MM.1S (cell line): ENCODE measurements around the gene MINDY4.

Experiments
- DNase-seq: peaks from one replicate; pipeline ENCODE4 v3.0.0-alpha.2; 2015
- H2AFZ ChIP-seq: fragments of 300-600 bp; sonication (generic); 2 replicates; pipeline ENCODE4 v1.6.0; 2016; ENCODE audit warnings: antibody characterized with exemption, low read length
- H3F3A ChIP-seq: fragments of 300-600 bp; sonication (generic); 2 replicates; pipeline ENCODE4 v1.6.1; 2016; ENCODE audit warnings: mild to moderate bottlenecking, antibody characterized with exemption, low read length, moderate library complexity, mixed read lengths; ENCODE audit not compliant: insufficient read depth
- H3K27ac ChIP-seq: fragments of 300-600 bp; sonication (generic); 2 replicates; pipeline ENCODE4 v1.5.1; 2016; ENCODE audit warnings: mild to moderate bottlenecking, low read length
- H3K27me3 ChIP-seq: fragments of 300-600 bp; sonication (generic); replicated peaks from 2 replicates; pipeline ENCODE4 v1.6.0; 2016; ENCODE audit warnings: low read length; ENCODE audit not compliant: insufficient read depth
- H3K36me3 ChIP-seq: fragments of 300-600 bp; sonication (generic); replicated peaks from 2 replicates; pipeline ENCODE4 v1.6.1; 2016; ENCODE audit warnings: mild to moderate bottlenecking, low read length, mixed read lengths; ENCODE audit not compliant: insufficient read depth
- H3K4me1 ChIP-seq: fragments of 300-600 bp; sonication (generic); 2 replicates; pipeline ENCODE4 v1.6.1; 2016; ENCODE audit warnings: low read length, mixed read lengths
- H3K4me2 ChIP-seq: fragments of 300-600 bp; sonication (generic); 2 replicates; pipeline ENCODE4 v1.6.0; 2016; ENCODE audit warnings: low read depth, low read length
- H3K4me3 ChIP-seq: fragments of 300-600 bp; sonication (generic); 2 replicates; pipeline ENCODE4 v1.5.1; 2016; ENCODE audit warnings: low read length, mixed read lengths
- H3K79me2 ChIP-seq: fragments of 300-600 bp; sonication (generic); 2 replicates; pipeline ENCODE4 v1.6.1; 2016; ENCODE audit warnings: mixed run types, low read length, mixed read lengths
- H3K9ac ChIP-seq: fragments of 300-600 bp; sonication (generic); 2 replicates; pipeline ENCODE4 v1.6.1; 2016; ENCODE audit warnings: low read length, mixed read lengths
- H3K9me2 ChIP-seq: fragments of 300-600 bp; sonication (generic); replicated peaks from 2 replicates; pipeline ENCODE4 v1.6.1; 2016; ENCODE audit warnings: mild to moderate bottlenecking, low read length, mixed read lengths; ENCODE audit not compliant: insufficient read depth
- H3K9me3 ChIP-seq: fragments of 300-600 bp; sonication (generic); replicated peaks from 2 replicates; pipeline ENCODE4 v1.6.1; 2016; ENCODE audit warnings: mild to moderate bottlenecking, low read length, mixed read lengths; ENCODE audit not compliant: insufficient read depth
- H4K20me1 ChIP-seq: fragments of 300-600 bp; sonication (generic); 2 replicates; pipeline ENCODE4 v1.6.1; 2016; ENCODE audit warnings: mild to moderate bottlenecking, low read length, moderate library complexity, mixed read lengths; ENCODE audit not compliant: insufficient read depth
- EZH2 ChIP-seq: fragments of 300-600 bp; sonication (generic); optimal IDR thresholded peaks from 2 replicates; pipeline ENCODE3; 2017; ENCODE audit warnings: low read depth, mild to moderate bottlenecking, antibody characterized with exemption, low read length, mixed read lengths
- EZH2phosphoT487 ChIP-seq: fragments of 300-600 bp; sonication (generic); IDR thresholded peaks from 2 replicates; pipeline ENCODE4 v1.6.1; 2018; ENCODE audit warnings: antibody characterized with exemption, low read length
- TF ChIP-seq, protein P1 (sequence below): fragments of 300-600 bp; sonication (generic); IDR thresholded peaks from 2 replicates; pipeline ENCODE4 v1.5.1; 2016; ENCODE audit warnings: antibody characterized with exemption, low read length, mixed read lengths

The MINDY4 gene

GRCh38 chr7:30929686-30930085 lies 158.5 kb downstream of the MINDY4 start:
- no peak for DNase-seq
- Histone ChIP-seq H3K27ac (no peak overlapping the region), H3K9me2 (no peaks in the 10 kb centered on the region), H3K4me3 (no peak overlapping the region), H3K79me2 (no peaks in the 10 kb centered on the region), H3K27me3 (no peaks in the 10 kb centered on the region), H3K9me3 (no peaks in the 10 kb centered on the region), H3K36me3 (no peaks in the 10 kb centered on the region), H2AFZ (no peak overlapping the region), H3K4me1 (no peaks in the 10 kb centered on the region), H4K20me1 (no peaks in the 10 kb centered on the region), H3K4me2 (no peak overlapping the region), H3K9ac (no peak overlapping the region), H3F3A (no peaks in the 10 kb centered on the region)
- TF ChIP-seq, protein P1, sequence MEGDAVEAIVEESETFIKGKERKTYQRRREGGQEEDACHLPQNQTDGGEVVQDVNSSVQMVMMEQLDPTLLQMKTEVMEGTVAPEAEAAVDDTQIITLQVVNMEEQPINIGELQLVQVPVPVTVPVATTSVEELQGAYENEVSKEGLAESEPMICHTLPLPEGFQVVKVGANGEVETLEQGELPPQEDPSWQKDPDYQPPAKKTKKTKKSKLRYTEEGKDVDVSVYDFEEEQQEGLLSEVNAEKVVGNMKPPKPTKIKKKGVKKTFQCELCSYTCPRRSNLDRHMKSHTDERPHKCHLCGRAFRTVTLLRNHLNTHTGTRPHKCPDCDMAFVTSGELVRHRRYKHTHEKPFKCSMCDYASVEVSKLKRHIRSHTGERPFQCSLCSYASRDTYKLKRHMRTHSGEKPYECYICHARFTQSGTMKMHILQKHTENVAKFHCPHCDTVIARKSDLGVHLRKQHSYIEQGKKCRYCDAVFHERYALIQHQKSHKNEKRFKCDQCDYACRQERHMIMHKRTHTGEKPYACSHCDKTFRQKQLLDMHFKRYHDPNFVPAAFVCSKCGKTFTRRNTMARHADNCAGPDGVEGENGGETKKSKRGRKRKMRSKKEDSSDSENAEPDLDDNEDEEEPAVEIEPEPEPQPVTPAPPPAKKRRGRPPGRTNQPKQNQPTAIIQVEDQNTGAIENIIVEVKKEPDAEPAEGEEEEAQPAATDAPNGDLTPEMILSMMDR = no peak
- no peak for TF ChIP-seq EZH2phosphoT487
- no peak for TF ChIP-seq EZH2

DNA sequence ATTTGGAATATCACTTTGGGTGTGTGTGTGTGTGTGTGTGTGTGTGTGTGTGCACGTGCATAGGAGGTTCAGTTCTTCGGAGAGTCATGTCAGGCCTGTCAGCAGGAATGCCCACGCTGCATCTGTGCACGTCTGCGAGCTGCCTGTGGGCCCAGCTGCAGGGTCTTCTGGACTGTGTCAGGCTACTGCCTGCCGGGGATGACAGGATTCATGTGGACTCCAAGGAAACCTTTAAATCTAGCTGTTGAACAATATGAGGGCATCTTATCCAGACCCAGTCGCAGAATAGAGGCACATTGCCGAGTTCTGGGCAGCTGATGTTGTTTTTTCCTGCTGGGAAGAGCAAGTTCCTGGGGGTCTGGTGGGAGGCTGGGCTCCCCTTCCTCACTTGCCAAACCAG lies 159.4 kb downstream of the MINDY4 start:
- DNase-seq = no peak
- Histone ChIP-seq H3K4me3 (no peak overlapping the region), H4K20me1 (no peaks in the 10 kb centered on the region), H3K27me3 (no peaks in the 10 kb centered on the region), H3K9me2 (no peaks in the 10 kb centered on the region), H3K4me2 (no peak overlapping the region), H3K79me2 (no peaks in the 10 kb centered on the region), H3K27ac (no peak overlapping the region), H3K4me1 (no peaks in the 10 kb centered on the region), H3K9me3 (no peaks in the 10 kb centered on the region), H2AFZ (no peak overlapping the region), H3F3A (no peaks in the 10 kb centered on the region), H3K9ac (no peak overlapping the region), H3K36me3 (no peaks in the 10 kb centered on the region)
- TF ChIP-seq EZH2phosphoT487 (no peak), EZH2 (no peak)
- TF ChIP-seq, protein P1 = no peak

GRCh38 chr7:30931161-30931928 lies 160.1 kb downstream of the MINDY4 start:
- no peak for TF ChIP-seq EZH2phosphoT487
- TF ChIP-seq, protein P1 = no peak
- no peak for TF ChIP-seq EZH2
- no peaks in the 10 kb centered on the region for H3K4me1 ChIP-seq
- H4K20me1 ChIP-seq = no peaks in the 10 kb centered on the region
- no peak overlapping the region for H2AFZ ChIP-seq
- no peaks in the 10 kb centered on the region for H3K9me3 ChIP-seq
- H3K4me2 ChIP-seq = no peak overlapping the region
- no peaks in the 10 kb centered on the region for H3K27me3 ChIP-seq
- H3F3A ChIP-seq = no peaks in the 10 kb centered on the region
- H3K36me3 ChIP-seq = no peaks in the 10 kb centered on the region
- DNase-seq = no peak
- H3K9me2 ChIP-seq = no peaks in the 10 kb centered on the region
- H3K27ac ChIP-seq = no peak overlapping the region
- H3K4me3 ChIP-seq = no peak overlapping the region
- H3K79me2 ChIP-seq = no peaks in the 10 kb centered on the region
- H3K9ac ChIP-seq = no peak overlapping the region
